Neural cell (in vitro differentiated cells): ENCODE data around the gene MYO5C.

Source experiments
- CTCF ChIP-seq: fragments of 450-650 bp; IDR thresholded peaks from 2 replicates; pipeline ENCODE4 v1.5.1; 2014; ENCODE audit warnings: antibody characterized with exemption, mild to moderate bottlenecking, moderate library complexity; ENCODE audit not compliant: poor library complexity, severe bottlenecking
- POLR2AphosphoS5 ChIP-seq: IDR thresholded peaks from 2 replicates; pipeline ENCODE4 v1.6.1; 2012
- REST ChIP-seq: IDR thresholded peaks from 2 replicates; pipeline ENCODE4 v1.6.1; 2012; ENCODE audit warnings: borderline replicate concordance

GRCh38 chr15:52256366-52256765, 39.2 kb downstream of the MYO5C start:
- TF ChIP-seq CTCF (peak; percentile 92), POLR2AphosphoS5 (no peak), REST (no peak)
